HG03342 (cell line): ENCODE data around the gene SLC9A7.

ENCODE experiments used
- ATAC-seq: cut with Tn5 transposase; IDR thresholded peaks from one replicate; pipeline ENCODE4 v1.9.1; 2021; ENCODE audit warnings: mild to moderate bottlenecking, moderate library complexity; ENCODE audit not compliant: unreplicated experiment

SLC9A7 gene

DNA sequence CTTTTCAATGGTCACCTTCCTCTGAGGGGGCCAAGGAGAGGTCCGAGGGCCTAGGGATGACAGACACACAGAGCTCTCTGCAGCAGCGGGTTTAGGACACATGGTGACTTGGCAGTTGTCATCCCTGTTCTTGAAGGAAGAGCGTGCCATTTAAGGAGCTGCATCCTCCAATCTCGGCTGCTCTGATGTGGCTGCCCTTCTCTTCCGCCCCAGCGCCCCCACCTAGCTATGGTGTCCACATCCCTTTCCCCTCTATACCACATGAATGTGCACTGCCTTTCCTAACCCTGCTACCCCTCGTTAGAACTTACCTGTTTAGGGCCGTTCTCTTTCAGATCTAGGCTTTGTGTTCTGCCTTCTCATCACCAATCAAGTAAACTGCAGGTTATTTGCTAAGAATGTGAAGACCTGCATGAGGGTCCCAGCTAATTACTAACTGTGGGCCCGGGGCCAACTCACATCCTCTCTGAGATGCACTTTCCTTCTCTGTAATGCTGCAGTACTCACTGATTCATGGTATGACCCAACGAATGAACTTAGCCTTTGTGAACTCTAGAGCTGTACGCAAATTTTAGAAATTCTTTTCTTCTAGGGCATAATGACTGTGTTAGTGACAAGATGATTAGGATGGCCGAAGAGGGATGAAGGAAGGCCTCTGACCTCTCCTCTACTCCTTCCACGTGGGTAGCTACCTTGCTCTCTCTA, 147.1 kb downstream of the SLC9A7 start:
- no peak for ATAC-seq

DNA sequence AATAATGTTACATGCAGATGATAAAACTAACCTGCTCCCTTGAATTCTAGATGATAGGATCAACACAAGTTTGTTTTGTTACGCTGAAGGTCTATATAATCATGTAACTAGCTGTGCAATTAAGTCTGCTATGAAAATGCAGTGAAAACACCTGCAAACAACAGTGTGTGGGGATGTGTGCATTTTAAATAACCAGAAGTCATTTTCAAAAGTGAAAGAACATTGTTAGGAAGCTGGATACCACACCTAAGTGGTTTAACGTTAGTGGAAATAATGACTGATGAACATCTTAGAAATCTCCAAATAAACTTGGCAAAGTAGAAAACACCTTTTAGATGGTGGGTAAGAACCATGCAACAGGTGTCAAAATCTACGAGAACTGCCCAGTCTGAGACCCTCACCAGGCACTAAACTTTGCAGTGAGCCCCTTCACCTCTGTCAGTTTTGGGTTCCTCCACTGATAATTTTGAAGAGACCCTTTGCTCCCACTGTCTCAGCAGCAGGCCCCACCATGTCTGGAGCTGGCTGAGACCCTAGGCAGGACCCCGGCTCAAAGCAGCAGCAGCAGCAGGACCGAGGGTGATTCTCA, 148.8 kb downstream of the SLC9A7 start:
- ATAC-seq = no peak

DNA sequence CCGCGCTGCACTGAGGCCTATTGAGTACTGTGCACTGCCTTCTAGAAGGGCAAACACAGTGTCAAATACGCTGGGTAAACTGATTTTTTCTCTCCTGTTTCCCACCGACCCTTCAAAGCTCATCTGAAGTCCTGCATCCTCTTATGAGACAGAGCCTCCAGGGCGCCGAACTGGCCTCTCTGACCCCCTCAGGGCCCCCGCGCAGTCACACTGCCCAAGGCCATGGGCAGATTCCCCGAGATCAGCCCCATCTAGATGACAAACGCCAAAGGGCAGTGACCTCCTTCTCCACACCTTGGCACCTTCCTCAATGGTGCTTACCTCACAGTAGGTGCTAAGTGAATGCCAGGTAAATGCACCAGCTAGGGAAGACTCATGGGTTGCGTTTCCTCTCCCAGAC, 151.0 kb downstream of the SLC9A7 start:
- no peak for ATAC-seq

DNA sequence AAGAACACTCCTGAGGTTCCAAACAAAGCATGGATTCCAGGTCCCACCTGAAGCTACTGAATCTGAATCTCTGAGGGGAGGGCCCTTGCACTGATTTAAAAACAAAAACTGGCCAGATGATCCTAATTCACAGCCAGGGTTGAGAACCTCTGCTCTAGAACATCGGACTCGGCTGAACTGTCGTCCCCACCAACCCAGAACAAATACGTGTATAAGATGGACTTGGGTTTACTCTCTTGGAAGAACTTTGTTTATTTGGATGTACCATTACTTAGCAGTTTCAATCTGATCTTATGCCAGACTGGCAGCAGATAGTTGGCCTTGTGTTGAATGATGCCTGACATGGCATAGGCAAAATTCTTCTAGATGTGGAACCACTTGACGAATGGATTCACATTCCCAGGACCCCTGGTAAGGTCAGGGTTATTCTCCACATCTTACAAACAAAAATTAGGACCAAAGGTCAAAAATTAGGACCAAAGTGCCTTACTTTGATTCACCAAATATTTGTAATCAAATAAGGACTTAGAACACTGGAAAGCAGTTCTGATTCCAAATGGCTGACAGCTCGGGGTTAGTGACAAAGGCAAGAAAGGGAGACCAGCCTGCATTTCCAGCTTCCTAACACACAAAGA, 156.3 kb downstream of the SLC9A7 start:
- no peak for ATAC-seq

DNA sequence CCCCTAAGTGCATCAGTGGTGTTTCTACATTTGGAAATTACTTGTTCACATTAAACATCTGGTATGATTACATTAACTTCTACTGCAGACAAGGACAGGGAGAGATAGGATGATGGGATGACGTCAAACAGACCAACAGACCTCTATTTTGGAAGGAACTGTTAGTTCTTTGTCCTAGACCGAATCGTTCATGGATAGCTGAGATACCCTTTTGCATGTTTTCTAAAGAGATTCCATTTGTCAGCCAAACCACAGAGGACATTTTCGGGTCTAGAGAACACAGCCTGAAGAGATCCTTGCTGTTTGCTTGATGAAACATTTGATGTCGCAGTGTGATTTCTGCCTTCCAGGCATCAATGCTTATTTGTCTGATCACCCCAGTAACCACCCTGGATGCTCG, 157.6 kb downstream of the SLC9A7 start:
- no peak for ATAC-seq

DNA sequence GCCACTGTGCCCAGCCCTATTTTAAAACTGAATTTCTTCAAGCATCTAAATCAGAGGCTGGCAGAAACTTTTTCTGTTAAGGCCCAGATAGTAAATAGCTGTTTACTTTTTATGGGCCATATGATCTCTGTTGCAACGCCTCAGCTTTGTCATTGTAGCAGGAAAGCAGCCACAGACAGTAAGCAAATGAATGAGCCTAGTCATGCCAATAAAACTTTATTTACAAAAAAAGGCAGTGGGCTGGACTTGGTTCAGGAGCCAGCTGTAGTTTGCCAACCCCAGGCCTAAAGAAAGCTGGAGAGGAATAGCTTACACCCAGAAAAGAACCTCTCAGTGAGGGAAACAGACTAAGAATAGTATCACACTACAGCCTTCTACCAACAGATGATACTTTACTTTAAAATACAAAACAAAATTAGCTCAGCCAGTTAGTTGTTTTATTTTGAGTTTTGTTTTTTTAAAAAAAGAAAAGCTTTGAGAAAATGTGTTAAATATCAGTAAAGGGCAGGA, 159.8 kb downstream of the SLC9A7 start:
- no peak for ATAC-seq

DNA sequence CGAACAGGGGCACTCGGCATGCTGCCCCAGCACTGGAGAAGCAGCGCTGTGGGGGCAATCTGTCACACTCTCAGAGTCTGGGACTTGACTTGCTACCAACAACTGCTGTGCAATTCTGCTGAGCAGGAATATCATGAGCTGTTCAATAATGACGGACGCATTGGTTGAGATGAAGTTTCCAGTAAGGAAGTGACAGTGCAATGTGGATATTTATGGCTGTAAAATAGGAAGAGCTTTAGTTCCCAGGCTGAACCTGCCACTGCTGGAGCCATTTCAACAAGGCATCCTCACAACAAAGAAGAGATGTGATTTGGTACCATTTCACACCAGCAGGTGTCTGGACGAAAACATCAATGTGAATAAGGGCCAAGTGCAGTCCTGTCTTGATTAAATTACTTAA, 161.1 kb downstream of the SLC9A7 start:
- ATAC-seq = no peak

DNA sequence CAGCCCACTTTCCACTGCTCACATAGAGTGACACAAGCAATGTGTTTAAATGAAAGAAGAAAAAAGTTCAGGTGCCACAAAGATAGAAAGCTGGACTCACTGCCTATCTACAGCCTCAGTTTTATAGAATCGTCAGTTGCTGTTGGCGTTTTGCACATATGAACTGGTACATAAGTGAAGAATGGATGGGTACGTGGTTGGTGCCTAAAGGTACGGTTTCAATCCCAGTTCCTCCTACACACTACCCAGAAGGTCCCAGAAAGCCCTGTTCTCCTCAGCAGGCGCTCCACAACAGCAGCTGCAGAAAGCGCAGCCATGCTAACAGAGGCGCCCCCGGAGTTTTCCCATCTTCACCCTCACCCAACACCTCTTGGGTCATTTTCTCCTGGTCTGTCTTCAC, 161.7 kb downstream of the SLC9A7 start:
- no peak for ATAC-seq

DNA sequence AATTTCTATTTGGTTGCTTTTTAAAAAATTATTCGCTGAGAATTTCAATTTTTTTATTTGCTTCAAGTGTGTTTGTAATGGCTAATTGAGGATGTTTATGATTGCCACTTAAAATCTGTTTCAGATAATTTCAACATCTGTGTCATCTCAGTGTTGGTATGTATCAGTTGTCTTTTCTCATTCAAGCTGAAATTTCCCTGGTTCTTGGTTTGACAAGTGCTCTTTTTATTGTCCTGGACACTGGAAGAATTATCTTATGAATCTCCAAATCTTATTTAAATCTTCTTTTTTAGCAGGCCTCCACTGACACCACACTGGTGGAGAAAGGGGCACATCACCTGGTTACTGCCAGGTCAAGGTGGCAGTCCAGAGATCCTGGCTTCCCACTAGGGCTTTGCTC, 163.8 kb downstream of the SLC9A7 start:
- ATAC-seq = no peak

DNA sequence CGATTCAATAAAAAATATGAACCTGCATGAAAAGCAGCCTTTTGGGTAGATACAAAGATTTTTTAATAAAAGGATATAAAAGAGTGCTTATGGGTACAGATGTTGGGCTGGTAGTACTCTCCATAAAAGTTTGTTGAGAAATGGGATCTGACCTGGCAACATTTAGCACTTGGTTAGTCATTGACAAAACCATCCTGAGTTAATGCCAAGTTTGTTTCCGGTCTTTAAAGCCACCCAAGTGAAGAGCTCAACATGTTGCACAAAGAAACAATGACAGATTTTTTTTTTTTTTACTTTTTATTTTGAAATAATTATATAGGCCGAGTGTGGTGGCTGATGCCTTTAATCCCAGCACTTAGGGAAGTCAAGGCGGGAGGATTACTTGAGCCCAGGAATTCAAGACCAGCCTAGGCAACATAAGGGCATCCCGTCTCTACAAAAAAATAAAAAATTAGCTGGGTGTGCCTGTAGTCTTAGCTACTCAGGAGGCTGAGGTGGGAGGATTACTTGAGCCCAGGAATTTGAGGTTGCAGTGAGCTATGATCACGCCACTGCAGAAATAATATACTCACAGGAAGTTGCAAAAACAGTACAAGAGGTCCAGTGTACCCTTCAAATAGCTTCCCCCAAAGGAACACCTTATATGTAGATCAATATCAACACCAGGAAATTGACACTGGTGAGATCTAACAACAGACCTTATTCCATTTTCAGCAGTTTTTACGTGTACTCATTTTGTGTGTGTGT, 168.8 kb downstream of the SLC9A7 start:
- no peak for ATAC-seq

DNA sequence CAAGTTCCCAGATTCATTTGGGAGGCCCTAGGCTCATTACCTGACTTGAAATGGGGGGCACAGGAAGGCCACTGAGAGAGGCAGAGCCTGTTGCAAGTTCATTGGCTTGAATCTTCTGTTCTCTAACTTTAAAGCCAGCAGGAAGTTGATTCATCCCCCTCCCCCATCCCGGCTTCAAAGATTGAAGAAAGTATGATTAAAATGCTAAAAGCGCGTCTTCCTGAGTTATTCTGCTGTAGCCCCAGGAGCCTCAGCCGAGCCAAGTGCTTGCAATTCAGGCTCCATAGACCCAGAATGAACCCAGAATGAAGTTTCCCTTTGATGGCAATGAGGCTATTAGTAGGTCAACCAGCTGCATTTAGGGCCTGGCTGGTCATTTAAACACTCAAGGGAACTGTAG, 170.7 kb downstream of the SLC9A7 start:
- no peak for ATAC-seq

DNA sequence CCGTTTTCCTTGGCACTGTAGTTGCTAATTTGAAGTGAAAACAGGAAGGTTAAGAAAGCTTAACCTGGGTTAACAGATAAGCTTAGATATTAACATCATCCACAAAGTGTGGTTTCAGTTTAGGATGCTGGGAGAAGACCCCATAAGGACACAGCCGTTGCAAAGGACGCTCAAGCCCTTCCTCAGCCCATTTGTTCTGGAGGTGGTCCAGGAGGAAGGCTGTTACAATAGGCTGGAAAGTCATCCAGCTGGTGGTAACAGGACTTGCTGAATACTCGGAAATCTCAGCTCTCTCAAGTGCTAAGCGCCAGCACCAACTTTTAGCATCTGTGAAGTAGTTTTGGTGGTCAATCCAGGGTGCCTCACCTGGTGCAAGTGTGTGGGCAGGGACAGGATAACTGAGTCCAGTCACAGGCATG, 171.2 kb downstream of the SLC9A7 start:
- no peak for ATAC-seq

DNA sequence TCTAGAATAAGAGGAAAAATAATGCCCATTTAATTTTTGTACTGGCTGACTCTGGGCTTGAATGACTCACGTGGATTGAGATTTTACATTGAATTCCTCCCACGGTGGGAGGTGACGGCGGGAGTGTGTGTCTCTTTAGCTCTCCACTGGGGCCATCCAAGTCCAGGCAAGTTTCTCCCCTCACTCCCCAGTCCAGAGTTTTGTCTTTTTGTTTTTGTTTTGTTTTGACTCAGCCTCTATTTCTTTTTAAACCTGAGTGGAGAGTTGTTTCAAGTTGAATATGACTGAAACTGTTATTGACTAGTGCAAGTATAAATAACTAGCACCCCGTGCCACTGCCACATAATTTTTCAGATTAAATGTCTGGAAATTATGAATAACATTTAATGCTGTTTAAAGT, 171.8 kb downstream of the SLC9A7 start:
- no peak for ATAC-seq

DNA sequence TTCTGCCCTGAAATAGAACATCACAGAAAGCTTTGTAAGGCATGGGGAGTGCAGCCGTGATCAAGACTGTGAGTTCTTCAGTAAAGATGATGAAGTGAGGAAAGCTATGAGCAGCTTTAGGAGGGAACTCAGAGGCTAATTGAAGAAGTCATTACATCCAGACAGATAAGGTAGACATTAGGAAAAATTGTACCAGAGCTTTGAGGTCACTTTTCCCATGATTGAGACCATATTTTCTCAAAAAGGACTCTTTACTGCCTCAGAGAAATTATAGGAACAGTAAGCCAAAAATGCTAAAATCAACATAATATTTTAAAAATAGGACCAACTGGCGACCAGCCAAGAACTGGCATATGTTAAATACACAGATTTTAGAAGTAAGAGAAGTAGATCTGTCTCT, 174.2 kb downstream of the SLC9A7 start:
- ATAC-seq = no peak

DNA sequence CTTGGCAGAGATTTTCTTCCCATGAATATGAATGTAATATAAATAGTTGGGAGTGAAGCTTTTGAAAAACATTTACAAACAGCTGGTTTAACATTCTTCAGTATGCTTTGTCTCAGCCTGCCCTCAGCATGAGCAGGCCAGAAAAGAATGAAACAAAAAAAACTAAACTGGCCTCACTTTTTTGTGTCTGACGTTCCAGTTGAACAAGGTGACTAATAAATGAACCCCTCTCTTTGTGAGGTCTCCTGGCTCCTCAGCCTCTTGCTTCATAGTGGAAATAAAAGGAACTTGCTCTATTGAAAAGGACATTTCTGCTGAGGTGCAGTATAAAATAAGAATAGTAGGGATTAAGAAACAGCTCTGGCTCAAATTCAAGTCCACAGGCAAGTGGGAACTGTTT, 176.0 kb downstream of the SLC9A7 start:
- no peak for ATAC-seq

DNA sequence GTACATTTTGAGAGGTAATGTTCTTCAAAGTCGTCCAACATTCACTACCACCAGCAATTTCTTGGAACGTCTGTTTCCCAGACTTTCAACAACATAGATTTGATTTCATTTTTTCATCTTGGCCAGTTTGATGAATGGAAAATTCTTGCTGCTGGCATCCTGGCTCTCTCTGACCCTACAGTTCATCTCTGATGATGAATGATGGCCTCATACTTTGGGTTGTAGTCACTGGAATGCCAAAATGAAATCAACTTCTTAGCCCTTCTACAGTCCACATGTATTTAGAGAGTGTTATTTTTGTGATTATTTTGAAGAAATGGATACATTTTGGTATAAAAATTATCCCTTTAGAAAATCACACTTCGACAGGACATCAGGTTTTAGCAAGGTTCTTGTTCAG, 176.6 kb downstream of the SLC9A7 start:
- no peak for ATAC-seq

DNA sequence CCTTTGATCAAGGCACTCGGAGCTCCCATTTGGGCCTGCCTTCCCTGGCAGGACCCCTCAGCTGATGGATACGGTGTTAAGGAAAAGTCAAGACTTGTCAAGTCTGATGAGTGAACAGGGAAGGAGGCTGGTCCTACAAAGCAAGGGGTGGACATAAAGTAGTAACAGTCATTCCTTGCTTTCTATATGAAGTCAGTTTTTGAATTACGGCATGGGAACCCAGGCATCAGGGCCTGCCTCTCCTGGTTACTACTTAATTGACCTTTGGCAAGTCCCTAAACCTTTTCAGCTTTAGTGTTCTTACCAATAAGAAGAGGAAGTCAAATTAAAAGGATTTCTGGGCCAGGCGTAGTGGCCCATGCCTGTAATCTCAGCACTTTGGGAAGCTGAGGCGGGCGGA, 178.3 kb downstream of the SLC9A7 start:
- no peak for ATAC-seq

DNA sequence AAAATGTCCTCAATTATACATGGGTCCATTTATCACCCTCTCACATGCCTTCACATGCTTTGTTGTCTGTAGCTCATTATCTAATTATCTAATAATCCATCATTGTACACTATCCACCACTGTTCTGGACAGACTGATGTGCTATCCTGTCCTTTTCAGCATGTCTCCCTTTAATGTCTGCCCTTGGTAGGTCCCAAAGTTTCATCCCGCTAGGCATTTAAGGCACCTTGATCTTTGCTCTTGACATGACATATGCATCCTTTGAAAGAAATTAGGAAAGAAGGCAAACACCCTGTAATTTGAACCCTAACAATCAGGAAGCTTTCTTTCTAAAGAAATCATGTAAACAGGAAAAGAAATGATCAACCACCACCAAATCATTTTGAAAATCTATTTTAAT, 179.7 kb downstream of the SLC9A7 start:
- no peak for ATAC-seq

DNA sequence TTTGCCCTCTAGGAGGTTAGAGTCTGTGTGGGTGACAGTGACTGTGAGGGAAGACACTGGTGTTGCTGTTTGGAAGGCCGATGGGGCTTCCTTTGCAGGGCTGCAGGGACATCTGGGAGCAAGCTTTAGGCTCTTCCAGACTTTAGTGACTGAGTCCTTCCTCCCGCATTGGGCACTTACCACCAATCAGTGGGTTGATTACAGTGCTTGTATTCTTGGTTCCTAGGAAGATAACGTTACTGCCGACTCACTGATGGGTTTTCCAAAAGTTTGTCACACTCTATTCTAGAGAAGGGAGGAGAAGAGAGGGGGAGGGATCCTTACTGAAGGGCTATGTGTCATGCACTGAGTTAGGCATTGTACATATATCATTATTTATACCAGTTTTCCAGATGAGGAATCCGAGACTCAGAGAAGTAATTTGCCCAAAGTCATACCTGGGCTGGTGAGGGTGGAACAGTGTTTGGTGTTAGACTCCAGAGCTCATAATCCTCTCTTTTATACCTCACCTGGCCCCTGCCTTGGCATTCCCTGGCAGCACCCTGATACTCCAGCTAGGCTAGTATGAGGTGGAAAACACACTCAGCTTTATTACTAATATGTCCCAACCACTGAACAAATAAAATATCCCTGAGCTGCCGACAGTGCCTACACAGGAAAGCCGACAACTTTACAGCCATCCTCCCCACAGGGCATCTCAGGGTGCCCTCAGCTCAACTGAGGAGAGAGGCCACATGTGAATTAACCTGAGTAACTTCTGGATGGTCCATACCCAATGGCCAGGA, 181.5 kb downstream of the SLC9A7 start:
- ATAC-seq = no peak

DNA sequence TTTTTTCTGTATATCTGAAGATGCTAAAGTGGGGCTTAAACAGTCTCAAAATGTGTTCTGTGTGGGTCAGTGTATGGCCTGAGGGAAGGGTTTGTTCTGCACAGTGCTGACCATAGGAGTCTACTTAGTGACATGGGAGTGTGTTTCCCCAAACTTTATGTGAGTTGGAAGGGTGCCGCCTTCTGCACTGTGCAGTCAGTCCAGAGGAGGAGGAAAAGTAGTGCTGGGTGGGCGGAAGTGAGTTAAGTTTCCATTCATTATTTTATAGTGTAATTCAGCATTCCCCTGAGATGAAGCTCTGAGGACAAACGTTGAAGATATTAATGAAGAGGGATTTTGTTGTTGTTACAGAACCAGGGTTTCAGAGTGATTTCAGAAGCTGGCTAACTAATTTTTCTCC, 182.5 kb downstream of the SLC9A7 start:
- no peak for ATAC-seq

DNA sequence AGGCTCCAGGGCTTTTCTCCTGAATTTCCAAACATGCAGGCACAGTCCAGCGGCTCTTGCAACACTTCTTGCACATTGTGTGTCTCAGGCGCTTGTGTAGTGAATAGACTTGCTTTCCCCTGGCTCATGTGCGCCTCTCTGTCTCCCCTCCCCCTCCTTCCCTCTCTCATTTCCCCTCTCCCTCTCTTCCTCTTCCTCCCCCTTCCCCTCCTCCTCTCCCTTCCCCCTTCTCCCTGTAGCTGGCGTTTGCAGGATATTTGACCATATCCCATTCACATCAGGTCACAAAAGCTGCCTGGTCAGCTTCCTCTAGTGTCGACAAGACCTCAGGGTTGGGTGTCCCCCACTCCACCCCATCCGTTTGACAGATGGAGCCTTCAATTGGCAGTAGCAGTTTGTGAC, 182.9 kb downstream of the SLC9A7 start:
- no peak for ATAC-seq
